GM18507 (cell line): Measurements from ENCODE around the gene TIMD4.
"Not testable (repeated sequence)": the region's sequence is repeated elsewhere in the genome, so short reads cannot be mapped to it uniquely, and the experiment has no call there.

Experiments
- DNase-seq: peaks from one replicate; pipeline ENCODE4 v3.0.0; 2011; ENCODE audit warnings: low read depth; ENCODE audit not compliant: insufficient read length; ENCODE audit errors: extremely low spot score
- FAIRE-seq: peaks from 2 replicates; lab custom pipeline; 2011; peaks lifted over from hg19 to GRCh38; lab: Jason Lieb, UNC

Gene TIMD4

GRCh38 chr5:156927545-156927944 is 35.5 kb downstream of the TIMD4 start:
- FAIRE-seq (peak; percentile 59), DNase-seq (no peak)

DNA sequence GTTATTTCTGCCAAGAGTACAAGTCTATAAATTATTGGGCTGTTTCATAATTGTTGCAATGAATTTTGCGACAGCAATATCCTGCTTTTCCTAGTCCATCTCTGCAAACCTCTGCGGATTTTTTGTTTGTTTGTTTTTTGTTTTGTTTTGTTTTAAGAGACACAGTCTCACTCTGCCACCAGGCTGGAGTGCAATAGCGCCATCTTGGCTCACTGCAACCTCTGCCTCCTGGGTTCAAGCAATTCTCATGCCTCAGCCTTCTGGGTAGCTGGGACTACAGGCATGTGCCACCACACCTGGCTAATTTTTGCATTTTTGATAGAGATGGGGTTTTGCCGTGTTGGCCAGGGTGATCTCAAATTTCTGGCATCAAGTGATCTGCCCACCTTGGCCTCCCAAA is 37.3 kb downstream of the TIMD4 start:
- not testable (repeated sequence) for DNase-seq

GRCh38 chr5:156922207-156922792 is 40.7 kb downstream of the TIMD4 start:
- FAIRE-seq: peak; percentile 83
- DNase-seq: no peak

More for the DNA sequence above, 37.3 kb downstream of the TIMD4 start:
- not testable (repeated sequence) for FAIRE-seq

DNA sequence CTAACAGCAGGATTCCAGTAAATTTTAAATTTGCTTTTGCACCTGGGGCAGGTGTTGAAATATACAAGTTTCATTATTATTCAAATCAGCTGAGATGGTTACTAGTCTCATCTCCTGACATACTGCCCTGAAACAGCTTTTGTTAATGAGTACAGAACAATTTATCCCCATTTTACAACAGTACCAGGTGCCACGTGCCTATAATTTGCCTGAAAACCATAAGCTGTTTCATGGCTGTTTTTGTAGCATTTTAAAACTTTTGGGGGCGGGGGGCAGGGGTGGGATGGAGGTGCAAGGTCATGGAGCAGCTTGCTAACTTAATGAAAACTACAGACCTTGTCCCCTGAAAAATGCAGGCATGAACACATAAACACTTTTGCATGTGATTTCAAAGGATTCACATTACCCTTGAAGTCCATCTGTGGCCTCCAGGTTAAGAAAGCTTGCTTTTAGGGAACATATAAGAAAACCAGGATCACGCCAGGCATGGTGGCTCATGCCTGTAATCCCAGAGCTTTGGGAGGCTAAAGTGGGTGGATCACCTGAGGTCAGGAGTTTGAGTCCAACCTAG is 42.1 kb downstream of the TIMD4 start:
- FAIRE-seq (no peak), DNase-seq (no peak)

- peak; percentile 94 for FAIRE-seq
These were observed 42.8 kb downstream of the TIMD4 start for GRCh38 chr5:156920042-156920860.

DNA sequence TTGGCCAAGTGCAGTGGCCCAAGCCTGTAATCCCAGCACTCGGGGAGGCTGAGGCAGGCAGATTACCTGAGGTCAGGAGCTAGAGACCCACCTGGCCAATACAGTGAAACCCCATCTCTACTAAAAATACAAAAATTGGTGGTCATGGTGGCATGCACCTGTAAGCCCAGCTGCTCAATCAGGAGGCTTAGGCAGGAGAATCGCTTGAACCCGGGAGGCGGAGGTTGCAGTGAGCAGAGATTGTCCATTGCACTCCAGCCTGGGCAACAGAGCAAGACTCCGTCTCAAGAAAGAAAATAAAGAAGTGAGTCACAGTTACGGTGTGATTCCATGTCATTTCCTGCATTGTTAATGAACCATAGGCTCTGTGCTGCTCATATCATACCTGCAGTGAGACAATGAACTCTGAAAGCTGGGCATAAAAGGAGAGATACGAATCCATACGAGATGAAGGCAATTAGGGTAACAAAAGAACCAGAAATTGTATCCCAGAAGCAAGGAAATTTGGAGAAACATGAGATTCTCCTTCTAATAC is 44.6 kb downstream of the TIMD4 start:
- FAIRE-seq: peak; percentile 61

More at GRCh38 chr5:156920042-156920860, 42.8 kb downstream of the TIMD4 start:
- DNase-seq: no peak

GRCh38 chr5:156914371-156914737 is 48.7 kb downstream of the TIMD4 start:
- no peak for DNase-seq
- peak; percentile 12 for FAIRE-seq

More for the DNA sequence above, 44.6 kb downstream of the TIMD4 start:
- no peak for DNase-seq

DNA sequence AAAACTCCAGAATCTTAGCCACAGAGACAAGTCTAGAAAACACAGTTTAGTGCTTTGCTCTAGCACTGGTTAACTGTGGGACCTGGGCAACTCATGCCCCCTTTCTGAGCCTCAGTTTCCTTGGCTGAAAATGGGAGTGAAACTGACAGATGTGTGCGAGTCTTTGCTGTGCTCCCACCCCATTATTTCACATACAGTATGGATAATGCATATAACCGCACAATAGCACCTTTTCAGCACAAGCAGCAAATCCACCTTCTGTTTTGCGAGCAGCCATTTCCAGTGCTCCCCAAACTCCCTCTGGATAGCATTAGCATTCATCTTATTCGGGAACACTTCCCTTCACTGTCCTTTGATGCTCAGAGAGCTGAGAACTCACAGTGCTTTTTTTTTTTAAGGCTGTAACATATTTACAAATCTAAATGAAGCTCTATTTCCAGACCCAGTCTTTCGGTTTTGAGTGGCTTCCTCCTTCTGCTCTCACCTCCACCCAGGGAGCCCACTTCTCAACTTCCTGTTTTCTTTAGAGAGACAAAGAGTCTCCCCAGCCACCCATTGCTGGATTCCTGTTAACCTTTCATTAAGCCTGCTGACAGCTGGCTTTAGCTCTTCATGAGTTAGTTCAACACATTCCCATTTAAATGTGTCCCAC is 49.2 kb downstream of the TIMD4 start:
- FAIRE-seq (peak; percentile 98), DNase-seq (no peak)

- DNase-seq (no peak), FAIRE-seq (peak; percentile 24)
These were observed 49.7 kb downstream of the TIMD4 start for GRCh38 chr5:156913355-156913718.

GRCh38 chr5:156912869-156913268 is 50.2 kb downstream of the TIMD4 start:
- FAIRE-seq: peak; percentile 64

DNA sequence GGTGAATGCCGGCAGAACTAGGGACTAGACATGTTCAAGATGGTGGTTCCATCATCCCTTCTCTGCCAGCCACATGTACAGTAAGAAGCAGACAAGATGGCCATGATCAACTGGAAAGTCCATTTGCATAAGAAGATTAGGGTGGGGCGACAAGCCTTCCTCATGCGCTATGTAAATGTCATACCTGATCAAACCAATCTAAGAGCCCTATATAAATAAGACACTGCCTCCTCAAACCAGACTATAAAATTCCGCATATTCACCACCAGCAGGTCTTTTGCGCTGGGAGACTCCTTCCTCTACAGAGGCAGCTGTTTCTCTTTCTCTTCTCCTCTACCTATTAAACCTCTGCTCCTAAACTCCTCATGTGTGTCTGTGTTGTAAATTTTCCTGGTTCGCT is 53.8 kb downstream of the TIMD4 start:
- DNase-seq (no peak), FAIRE-seq (no peak)

More at GRCh38 chr5:156912869-156913268, 50.2 kb downstream of the TIMD4 start:
- no peak for DNase-seq

GRCh38 chr5:156907667-156908066 is 55.4 kb downstream of the TIMD4 start:
- FAIRE-seq (no peak), DNase-seq (no peak)

- no peak for FAIRE-seq
- no peak for DNase-seq
These were observed 56.2 kb downstream of the TIMD4 start for GRCh38 chr5:156906807-156907206.

GRCh38 chr5:156896546-156896945 is 66.5 kb downstream of the TIMD4 start:
- FAIRE-seq (no peak), DNase-seq (no peak)

- DNase-seq (no peak), FAIRE-seq (peak; percentile 92)
These were observed 69.5 kb downstream of the TIMD4 start for GRCh38 chr5:156893517-156893916.

DNA sequence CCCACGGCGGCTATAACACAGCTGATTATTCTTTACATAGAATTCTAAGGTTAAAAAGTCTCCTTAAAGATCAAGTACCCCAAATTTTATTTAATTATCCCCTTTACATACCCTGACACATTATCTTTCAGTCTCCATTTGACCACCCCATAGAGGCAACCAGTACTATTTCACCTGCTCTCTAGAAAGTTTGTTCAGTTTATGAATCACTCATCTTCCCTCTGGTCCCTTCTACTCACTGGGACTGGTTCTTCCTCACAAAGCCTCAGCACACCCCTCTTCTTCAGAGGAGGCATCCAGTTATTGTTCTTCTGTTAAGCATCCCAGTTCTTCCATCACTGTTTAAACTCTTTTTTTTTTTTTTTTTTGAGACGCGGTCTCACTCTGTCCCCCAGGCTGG is 70.2 kb downstream of the TIMD4 start:
- FAIRE-seq: peak; percentile 48

GRCh38 chr5:156892223-156892622 is 70.8 kb downstream of the TIMD4 start:
- no peak for DNase-seq
- FAIRE-seq: peak; percentile 81

More for the DNA sequence above, 70.2 kb downstream of the TIMD4 start:
- no peak for DNase-seq

DNA sequence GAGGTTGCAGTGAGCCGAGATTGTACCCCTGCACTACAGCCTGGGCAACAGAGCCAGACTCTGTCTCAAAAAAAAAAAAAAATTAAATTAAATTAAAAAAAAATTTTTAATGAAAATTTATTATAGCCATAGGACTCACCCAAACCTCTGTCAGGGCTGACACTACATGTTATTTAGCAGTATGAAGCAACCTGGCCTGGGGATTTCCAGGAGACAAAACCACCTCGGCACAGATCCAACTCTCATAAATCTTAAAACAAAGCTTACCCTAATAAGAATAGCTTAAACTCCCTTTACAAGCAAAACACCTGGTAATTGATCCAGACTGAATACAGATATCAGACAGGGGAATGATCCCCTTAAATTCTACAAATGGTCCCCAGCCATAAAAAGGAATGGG is 74.5 kb downstream of the TIMD4 start:
- FAIRE-seq (no peak), DNase-seq (no peak)

DNA sequence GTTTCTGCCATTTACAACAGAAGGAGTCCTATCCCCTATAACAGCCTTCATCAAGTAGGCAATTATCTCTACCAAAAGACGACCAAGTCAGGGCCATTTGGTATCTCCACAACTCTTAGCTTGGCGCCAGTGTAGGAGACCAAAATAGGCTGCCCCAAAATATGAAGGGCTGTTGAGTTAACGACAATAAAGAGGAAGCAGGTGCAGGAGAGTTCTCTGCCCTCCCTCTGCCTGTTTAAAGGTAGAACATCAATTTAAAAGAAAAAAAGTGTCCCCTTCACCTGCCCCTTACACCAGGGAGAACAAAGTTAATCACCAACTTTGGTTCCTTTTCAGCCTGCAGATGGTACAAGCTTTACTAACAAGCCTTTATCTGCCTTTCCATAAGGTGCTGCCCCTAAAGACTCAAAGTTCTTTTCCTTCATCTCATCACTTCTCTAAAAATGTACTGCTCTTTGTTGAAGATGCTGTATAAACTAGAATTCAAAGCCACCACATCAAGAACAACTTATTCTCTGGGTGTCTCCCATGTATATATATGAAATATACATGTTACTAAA is 79.6 kb downstream of the TIMD4 start:
- no peak for DNase-seq
- peak; percentile 50 for FAIRE-seq
